ENCODE data around the gene PTPRN2. TPM values are rescaled to one million over a fixed set of nuclear protein-coding genes. Genes with fewer than 3 reads are reported as not detected.
"Not testable (repeated sequence)": the region's sequence is repeated elsewhere in the genome, so short reads cannot be mapped to it uniquely, and the experiment has no call there.

The PTPRN2 gene
- total RNA-seq, 1 experiment from 2014 or later = 0.16 TPM

DNA sequence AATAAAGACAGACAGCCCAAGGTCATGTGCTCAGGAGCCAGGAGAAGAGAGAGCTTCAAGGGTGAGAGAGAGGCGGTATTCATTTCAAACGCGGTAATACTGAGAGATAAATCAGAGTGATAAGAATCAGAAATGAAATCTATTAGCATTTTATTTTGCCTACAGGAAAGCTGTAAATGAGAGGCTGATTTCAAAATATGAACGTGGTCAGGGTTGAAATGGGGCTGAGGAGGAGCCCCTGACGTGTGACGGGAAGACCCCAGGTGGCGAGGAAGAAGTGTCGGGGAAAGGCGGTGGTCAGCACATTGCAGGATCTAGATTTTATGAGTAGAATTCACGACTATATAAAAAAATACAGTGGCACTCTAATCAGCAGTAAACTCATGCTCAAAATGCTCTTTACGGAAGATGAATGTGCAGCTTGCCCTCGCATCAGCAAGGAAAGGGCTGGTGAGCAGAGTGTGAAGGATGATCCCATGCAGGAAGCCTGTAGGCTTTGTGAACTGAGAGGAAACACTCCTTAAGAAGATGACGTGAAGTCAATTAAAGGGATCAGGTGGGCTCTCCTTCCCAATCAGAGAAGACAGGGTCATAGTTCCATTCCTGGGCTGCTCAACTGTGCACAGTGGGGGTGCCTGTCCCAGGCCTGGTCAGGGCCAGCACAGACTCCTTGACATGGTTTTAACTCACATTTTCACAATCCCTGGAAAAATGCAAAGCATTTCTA, 360.2 kb downstream of the PTPRN2 start:
- in situ Hi-C loops (cut with HindIII; ENCODE audit: low pct_unique_long_range_greater_than_20kb, low sequenced_read_pairs) = no loop called here
- no peak for DNase-seq (ENCODE audit: low read depth, low spot score)

DNA sequence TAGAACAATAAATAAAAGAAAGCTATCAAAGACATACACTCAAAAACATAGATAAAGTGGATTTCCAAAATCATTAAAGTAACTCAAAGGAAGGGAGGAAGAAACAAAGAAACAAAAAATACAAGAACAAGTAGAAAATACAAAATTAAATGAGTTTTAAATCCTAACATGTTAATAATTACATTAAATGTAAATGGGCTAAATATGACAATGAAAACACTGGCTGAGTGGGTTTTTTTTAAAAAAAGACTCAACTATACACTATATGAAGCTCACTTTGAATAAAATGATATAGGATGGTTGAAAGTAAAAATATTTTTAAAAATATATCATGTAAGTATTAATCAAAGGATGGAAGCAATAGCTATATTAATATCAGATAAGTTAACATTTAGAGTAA, 371.4 kb downstream of the PTPRN2 start:
- in situ Hi-C loops (cut with HindIII; ENCODE audit: low pct_unique_long_range_greater_than_20kb, low sequenced_read_pairs) = no loop called here
- no peak for DNase-seq (ENCODE audit: low read depth, low spot score)

DNA sequence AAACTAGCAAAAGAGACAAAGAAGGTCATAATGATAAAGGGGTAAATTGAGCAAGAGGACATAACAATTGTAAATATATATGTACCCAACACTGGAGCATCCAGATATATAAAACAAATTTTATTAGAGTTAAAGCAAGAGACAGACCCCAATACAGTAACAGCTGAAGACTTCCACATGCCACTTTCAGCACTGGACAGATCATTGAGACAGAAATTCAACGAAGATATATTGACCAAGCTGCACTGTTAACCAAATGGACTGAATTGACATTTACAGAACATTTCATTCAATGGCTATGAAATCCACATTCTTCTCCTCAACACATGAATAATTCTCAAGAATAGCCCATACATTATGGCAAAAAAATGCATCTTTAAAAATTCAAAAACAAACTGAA, 378.2 kb downstream of the PTPRN2 start:
- DNase-seq (ENCODE audit: low read depth, low spot score) = no peak
- in situ Hi-C loops (cut with HindIII; ENCODE audit: low pct_unique_long_range_greater_than_20kb, low sequenced_read_pairs) = no loop called here

DNA sequence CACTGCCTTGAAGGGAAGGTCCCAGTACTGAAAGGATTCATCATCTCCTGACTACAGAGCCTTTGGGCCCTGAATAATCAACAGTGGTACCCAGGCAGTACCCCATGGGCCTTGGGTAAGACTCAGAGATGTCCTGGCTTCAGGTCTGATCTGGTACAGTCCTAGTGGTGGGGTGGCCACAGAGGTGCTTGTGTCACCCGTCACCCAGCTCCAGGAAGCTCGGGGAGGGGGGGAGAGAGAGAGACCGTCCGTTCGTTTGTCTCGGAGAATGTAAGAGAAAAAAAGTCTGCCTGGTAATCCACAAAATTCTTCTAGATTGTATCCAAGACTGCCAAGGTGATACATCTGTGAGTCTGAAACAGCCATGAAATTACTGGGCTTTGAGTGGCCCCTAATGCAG, 381.3 kb downstream of the PTPRN2 start:
- no peak for DNase-seq (ENCODE audit: low read depth, low spot score)
- in situ Hi-C loops (cut with HindIII; ENCODE audit: low pct_unique_long_range_greater_than_20kb, low sequenced_read_pairs) = no loop called here

DNA sequence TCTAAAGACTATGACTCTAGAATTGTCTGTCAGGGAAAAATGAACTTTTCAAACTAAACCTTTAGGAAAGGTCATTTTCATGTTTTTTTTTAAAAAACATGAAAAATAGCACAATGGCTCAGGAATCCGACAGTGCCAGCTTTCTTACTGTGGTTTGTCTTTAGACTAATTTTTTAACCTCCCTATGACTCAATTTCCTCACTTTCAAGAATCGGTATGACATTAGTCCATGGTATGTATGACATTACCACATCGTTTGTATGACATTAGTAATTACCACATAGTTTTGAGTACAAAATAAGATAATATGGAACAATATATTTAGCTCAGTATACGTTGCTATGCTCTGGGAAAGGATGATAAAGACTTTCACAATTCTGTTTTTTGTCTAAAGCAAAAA, 383.2 kb downstream of the PTPRN2 start:
- DNase-seq (ENCODE audit: low read depth, low spot score) = no peak
- in situ Hi-C loops (cut with HindIII; ENCODE audit: low pct_unique_long_range_greater_than_20kb, low sequenced_read_pairs) = no loop called here

DNA sequence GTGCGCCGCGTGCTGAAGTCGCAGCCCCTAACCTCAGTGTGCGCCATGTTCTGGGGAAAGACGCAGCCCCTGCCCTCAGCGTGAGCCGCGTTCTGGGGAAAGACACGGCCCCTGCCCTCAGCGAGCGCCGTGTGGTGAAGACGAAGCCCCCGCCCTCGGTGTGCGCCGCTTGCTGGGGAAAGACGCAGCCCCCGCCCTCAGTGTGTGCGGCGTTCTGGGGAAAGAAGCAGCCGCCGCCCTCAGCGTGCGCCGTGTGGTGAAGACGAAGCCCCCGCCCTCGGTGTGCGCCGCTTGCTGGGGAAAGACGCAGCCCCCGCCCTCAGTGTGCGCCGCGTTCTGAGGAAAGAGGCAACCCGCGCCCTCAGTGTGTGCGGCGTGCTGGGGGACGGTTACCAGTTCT, 383.7 kb downstream of the PTPRN2 start:
- DNase-seq (ENCODE audit: low read depth, low spot score); in situ Hi-C loops (cut with HindIII; ENCODE audit: low pct_unique_long_range_greater_than_20kb, low sequenced_read_pairs): not testable (repeated sequence)

DNA sequence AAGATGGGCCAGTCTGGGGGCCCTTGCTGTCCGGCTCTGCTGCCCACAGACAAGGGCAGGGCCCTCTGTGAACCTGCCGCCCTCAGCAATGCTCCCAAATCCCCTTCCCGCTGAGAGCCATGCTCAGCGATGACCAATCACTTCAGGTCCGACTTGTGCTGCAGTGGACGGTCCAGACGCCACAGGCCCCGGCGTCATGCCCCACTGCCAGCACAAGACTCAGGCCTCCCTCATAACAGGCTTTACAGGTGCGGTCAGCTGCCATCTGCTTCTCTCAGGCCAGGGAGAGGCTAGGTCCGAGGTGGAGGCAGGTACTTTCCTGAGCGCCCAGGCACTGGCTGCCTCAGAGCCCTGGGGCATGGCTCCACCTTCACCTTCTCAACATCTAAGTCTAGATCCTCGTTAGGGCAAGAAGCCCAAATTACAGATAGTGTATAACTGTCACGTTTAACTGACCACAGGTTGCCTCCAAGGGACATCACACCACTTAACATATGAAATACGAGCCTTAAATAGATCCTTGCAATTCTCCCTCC, 393.2 kb downstream of the PTPRN2 start:
- in situ Hi-C loops (cut with HindIII; ENCODE audit: low pct_unique_long_range_greater_than_20kb, low sequenced_read_pairs) = no loop called here
- no peak for DNase-seq (ENCODE audit: low read depth, low spot score)

DNA sequence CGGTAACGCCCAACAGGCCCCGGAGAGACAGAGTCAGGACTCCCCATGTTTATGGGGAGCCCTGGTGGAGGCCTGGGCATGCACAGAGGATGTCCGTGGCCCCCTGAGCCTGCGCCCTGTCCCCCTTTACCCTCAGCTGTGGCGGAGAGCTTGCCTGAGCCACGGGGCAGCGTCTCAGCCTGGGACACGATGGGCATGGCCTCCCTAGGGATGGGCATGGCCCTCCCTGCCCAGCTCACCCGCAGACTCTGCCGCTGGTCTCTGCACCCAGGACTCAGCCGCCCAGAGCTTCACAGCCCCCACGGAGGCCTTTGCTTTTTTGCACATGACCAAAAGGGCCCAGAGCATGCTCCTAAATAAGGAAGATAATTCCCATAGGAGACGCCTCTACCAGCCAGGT, 394.2 kb downstream of the PTPRN2 start:
- DNase-seq (ENCODE audit: low read depth, low spot score) = no peak
- in situ Hi-C loops (cut with HindIII; ENCODE audit: low pct_unique_long_range_greater_than_20kb, low sequenced_read_pairs) = no loop called here

DNA sequence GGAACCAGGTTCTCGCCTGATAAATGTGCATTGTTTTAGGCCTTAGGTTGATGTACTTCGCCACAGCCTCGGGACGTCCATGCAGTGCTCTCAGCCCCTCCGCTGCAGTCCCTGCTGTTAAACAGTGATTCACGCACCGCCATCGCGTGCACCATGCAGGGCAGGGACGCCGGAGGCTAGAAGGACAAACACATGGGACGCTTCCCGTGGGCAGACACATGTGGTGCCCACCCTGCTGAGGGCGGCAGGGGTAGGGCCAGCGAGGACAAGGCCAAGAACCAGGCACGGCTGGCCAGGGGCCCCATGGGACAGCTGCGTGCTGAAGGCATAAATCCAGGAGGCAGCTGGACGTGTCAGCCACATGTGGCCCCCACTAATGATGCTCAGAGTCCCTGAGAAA, 394.7 kb downstream of the PTPRN2 start:
- DNase-seq (ENCODE audit: low read depth, low spot score) = no peak
- in situ Hi-C loops (cut with HindIII; ENCODE audit: low pct_unique_long_range_greater_than_20kb, low sequenced_read_pairs) = no loop called here

DNA sequence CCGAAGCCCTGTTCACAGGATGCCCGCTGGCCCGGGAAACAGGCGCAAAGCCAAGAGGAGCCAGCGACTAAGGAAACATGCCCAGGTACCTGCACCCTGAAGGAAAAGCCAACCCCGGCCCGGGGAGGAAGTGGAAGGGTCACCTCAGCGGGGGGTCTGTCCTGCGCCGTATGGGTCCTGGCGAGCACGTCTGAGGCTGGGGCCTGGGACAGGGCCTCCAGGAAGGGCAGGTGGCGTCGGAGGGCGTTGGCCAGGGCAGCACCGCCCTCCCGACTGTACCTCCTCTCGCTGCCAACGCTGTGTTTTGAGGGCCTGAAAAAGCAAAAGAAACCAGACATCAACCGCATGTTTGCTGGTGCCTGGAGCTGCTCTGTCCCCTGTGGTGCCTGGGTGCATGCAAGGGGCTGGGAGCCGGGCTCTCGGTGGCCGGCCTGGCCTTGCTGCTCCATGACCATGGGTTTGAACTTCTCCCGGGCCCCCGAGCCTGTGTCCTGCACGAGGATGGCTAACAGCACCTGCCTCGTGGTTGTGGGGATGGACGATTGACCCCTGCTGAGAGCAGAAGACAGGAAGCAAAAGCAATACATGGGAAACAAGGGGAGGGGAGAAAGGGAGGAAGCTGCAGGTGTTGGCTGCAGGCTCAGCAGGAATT, 395.3 kb downstream of the PTPRN2 start:
- in situ Hi-C loops (cut with HindIII; ENCODE audit: low pct_unique_long_range_greater_than_20kb, low sequenced_read_pairs) = no loop called here
- no peak for DNase-seq (ENCODE audit: low read depth, low spot score)

DNA sequence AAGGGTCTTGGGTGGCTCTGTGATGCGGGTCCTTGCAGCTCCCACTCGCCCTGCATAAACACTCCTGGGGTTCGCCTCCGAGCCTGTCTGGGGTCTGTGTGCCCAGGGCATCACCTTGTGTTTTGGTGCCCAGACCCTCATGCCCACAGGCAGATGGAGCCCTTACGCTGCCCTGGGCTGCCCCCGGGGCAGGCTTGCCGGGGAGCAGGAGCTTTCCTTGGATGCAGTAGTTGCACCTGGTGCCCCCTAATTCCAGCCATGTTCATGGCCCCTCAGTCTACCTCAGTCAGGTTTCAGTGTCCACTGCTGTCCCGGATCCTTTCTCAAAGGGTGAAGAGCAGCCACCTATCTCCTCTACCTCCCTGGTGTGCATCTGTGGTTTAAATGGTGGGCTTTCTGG, 396.0 kb downstream of the PTPRN2 start:
- in situ Hi-C loops (cut with HindIII; ENCODE audit: low pct_unique_long_range_greater_than_20kb, low sequenced_read_pairs) = no loop called here
- no peak for DNase-seq (ENCODE audit: low read depth, low spot score)

DNA sequence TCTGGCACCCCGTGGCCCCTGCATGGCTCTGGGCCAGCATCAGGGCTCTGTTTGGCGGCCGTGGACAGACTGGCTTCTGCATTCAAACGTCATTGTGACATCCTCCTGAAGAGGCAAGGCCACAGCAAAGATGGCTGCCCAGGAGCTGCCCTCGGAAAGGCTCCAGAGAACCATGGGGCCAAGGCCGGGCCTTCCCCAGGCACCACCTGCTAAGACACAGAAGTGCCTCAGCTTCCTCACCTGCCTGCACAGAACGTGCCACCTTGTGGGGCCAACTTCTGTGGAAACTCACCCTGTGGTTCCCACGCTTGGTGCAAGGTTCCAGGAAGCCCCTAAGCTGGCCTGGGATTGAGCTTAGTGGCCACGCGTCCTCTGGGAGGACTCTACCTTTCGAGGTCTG, 396.9 kb downstream of the PTPRN2 start:
- in situ Hi-C loops (cut with HindIII; ENCODE audit: low pct_unique_long_range_greater_than_20kb, low sequenced_read_pairs) = no loop called here
- DNase-seq (ENCODE audit: low read depth, low spot score) = no peak

DNA sequence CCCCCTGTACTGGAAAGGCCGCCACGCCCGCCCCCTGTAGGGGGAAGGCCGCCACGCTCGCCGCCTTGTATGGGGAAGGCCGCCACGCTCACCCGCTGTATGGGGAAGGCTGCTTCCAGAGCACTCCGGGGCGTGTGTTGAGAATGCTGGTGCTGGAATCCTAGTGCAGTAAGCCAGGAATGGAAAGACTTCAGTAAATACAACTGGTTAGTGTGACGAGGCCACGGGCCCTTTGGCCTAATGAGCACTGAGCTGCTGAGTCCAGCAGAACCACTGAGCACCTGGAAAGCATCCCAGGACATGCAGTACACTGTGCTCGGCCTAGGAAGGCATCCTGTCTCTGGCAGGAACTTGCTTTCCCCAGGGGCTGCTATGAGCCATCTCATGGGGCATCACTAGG, 398.9 kb downstream of the PTPRN2 start:
- no peak for DNase-seq (ENCODE audit: low read depth, low spot score)
- in situ Hi-C loops (cut with HindIII; ENCODE audit: low pct_unique_long_range_greater_than_20kb, low sequenced_read_pairs) = no loop called here

DNA sequence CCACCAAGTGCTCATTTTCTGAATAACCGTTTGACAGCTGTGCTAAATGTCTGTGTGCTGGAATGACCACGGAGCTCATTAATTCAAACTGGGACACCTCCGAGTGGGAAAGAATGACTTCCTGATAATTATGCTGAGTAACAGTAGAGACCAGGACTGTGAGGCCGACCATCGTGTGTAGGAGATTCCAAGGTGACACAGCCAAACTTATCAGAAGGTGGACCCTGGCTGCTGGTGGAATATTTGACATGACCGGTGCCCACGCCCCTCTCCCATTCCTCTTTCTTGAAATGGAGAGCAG, 400.0 kb downstream of the PTPRN2 start:
- no peak for DNase-seq (ENCODE audit: low read depth, low spot score)
- in situ Hi-C loops (cut with HindIII; ENCODE audit: low pct_unique_long_range_greater_than_20kb, low sequenced_read_pairs) = no loop called here

DNA sequence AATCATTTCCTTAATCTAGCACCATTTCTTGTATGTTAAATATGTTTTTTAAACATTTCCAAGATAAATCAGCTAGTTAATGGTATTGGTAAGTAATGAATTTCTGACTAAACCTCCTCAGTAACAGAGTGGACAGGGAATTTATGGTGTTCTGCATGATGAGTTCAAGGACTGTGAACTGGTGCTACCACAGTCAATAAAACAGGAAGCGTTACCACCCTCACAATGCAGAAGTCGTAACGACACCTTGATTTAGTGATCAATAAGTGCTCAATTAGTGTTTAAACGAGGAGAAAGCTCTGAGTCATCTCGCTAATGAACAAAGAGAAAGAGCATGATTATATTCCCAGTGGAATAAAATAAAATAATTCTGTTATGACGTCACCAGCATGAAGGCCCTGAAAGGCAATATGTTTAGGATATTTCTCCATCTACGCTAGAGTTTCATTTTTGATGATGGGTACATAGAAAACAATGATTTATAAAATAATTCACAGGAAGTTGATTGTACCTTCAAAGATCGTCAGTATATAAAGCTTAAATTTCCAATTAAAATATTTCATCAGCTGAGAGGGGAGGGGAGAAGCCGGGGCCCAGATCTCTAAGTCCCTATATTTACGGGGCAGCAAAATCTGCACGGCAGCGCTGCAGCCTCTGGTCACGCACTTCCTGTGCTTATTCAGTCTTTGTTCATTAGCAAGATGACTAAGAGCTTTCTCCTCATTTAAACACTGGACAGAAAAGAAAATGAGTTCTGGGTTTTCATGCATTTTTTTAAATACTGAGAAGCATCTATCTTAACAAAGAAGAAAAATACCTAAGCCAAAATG, 400.5 kb downstream of the PTPRN2 start:
- DNase-seq (ENCODE audit: low read depth, low spot score) = no peak
- in situ Hi-C loops (cut with HindIII; ENCODE audit: low pct_unique_long_range_greater_than_20kb, low sequenced_read_pairs) = no loop called here

DNA sequence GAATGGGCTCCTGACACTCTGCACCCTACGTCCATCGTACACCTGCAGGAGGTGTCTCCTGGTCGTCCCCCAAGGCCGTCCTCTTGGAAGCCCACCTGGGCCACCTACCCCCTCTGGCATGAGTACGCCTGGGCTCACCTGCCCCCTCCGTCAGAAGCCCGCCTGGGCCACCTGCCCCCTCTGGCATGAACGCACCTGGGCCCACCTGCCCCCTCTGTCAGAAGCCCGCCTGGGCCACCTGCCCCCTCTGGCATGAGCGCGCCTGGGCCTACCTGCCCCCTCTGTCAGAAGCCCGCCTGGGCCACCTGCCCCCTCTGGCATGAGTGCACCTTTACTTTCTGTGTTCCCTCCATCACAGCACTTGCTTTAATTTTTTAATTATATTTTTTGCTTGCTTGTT, 401.2 kb downstream of the PTPRN2 start:
- in situ Hi-C loops (cut with HindIII; ENCODE audit: low pct_unique_long_range_greater_than_20kb, low sequenced_read_pairs) = no loop called here
- DNase-seq (ENCODE audit: low read depth, low spot score) = no peak

DNA sequence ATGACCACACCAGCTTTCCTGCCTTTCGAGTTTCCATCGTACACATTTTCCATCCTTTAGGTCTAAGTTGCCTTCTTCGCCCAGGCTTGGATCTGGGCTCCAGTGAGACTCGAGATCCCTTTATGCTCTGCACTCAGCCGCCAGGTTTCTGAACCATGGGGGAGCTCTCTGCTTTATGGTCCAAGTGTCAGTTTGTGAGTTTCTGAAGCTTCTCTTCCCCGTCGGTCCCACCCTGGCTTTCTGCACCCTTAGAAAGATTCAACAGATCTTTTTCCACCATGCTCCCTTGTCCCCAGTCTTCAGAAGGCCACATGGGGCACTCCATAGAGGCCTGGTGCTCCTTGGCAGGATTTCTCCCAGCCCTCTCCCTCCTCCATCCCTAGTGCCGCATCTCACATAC, 402.0 kb downstream of the PTPRN2 start:
- DNase-seq (ENCODE audit: low read depth, low spot score) = no peak
- in situ Hi-C loops (cut with HindIII; ENCODE audit: low pct_unique_long_range_greater_than_20kb, low sequenced_read_pairs) = no loop called here

DNA sequence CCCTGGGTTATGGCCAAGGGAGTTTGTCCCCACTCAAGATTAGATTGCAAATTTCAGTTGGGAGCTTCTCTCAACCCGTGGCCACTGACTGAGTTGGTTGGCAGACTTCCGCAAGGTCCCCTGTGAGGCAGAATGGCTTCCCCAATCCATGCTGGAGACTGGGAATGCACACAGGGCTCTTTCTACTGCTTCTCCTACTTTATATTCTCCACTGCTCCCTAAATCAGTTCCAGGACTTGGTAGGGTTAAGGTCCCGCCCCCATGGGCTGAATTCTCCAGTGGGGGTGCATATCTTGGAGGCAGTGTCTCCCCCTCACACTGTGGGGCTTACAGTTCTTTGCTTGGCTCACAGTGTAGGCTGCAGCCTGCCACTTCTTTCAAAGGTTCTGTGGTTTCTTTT, 404.2 kb downstream of the PTPRN2 start:
- in situ Hi-C loops (cut with HindIII; ENCODE audit: low pct_unique_long_range_greater_than_20kb, low sequenced_read_pairs) = no loop called here
- DNase-seq (ENCODE audit: low read depth, low spot score) = no peak

Data from SK-MEL-5 (cell line).